Measurements from ENCODE around the gene CCBE1. TPM values are rescaled to one million over a fixed set of nuclear protein-coding genes. Genes with fewer than 3 reads are reported as not detected.

CCBE1 gene
- total RNA-seq, 1 donor from 2014 or later, result 6.4 TPM

DNA sequence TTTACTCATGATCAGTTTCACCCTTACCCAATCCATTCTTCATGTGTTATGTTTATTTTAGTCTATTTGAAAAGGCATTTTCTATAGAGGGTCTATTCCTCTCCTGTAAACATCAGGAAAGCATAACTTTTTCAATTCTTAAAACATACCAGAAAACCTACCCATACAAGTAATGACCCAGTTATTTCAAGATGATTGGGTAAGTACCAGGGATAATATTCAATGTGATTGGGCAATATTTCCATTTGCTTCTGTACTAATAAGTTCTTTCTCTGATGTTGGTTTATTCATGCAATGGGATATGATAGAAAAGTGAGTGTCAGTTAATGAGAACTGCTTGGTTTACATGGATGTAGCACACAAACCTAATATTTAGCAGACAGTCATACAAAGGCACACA, 87.6 kb downstream of the CCBE1 start:
- H3K4me3 ChIP-seq, result no peak overlapping the region
- no peak overlapping the region for H3K27ac ChIP-seq
- no peaks in the 10 kb centered on the region for H3K9me3 Mint-ChIP-seq
- H4K20me1 ChIP-seq (ENCODE audit: low read depth), result no peaks in the 10 kb centered on the region
- H3K36me3 ChIP-seq, result no peaks in the 10 kb centered on the region
- H3K9me3 ChIP-seq (ENCODE audit: low read depth), result no peaks in the 10 kb centered on the region
- H3K79me2 ChIP-seq (ENCODE audit: low read depth), result no peaks in the 10 kb centered on the region
- H3K27me3 Mint-ChIP-seq (ENCODE audit: insufficient read depth, low read depth), result no peaks in the 10 kb centered on the region
- H3K27ac Mint-ChIP-seq, result no peak overlapping the region
- TF ChIP-seq EZH2phosphoT487 (IDR thresholded peaks at IDR 0.05) (no peak), EZH2 (IDR thresholded peaks at IDR 0.05) (no peak), CTCF (IDR thresholded peaks at IDR 0.05) (no peak)
- H3K4me2 ChIP-seq, result no peak overlapping the region
- no peaks in the 10 kb centered on the region for H3K4me1 Mint-ChIP-seq
- H3K4me1 ChIP-seq, result peaks cover 7% of the 10 kb centered on the region
- H3K27me3 ChIP-seq, result no peaks in the 10 kb centered on the region
- no peak overlapping the region for H3K9ac ChIP-seq
- no peak overlapping the region for H2AFZ ChIP-seq (replicated peaks)
- no peak for DNase-seq (ENCODE audit: low spot score)
- no peaks in the 10 kb centered on the region for H3K36me3 Mint-ChIP-seq
- H3F3A ChIP-seq (ENCODE audit: low read depth), result no peaks in the 10 kb centered on the region
- H3K4me3 Mint-ChIP-seq, result no peak overlapping the region

- no peaks in the 10 kb centered on the region for H3K9me3 ChIP-seq (ENCODE audit: low read depth)
- no peak overlapping the region for H3K27ac Mint-ChIP-seq
- no peak overlapping the region for H3K27ac ChIP-seq
- no peaks in the 10 kb centered on the region for H3K27me3 Mint-ChIP-seq (ENCODE audit: insufficient read depth, low read depth)
- no peaks in the 10 kb centered on the region for H3K79me2 ChIP-seq (ENCODE audit: low read depth)
- no peaks in the 10 kb centered on the region for H3K9me3 Mint-ChIP-seq
- no peak for DNase-seq (ENCODE audit: low spot score)
- no peaks in the 10 kb centered on the region for H3K27me3 ChIP-seq
- TF ChIP-seq EZH2 (IDR thresholded peaks at IDR 0.05) (no peak), CTCF (IDR thresholded peaks at IDR 0.05) (no peak), EZH2phosphoT487 (IDR thresholded peaks at IDR 0.05) (no peak)
- H3K36me3 Mint-ChIP-seq, result no peaks in the 10 kb centered on the region
- H2AFZ ChIP-seq (replicated peaks), result no peak overlapping the region
- H4K20me1 ChIP-seq (ENCODE audit: low read depth), result no peaks in the 10 kb centered on the region
- no peak overlapping the region for H3K4me3 ChIP-seq
- peaks cover 3% of the 10 kb centered on the region for H3K4me1 ChIP-seq
- no peak overlapping the region for H3K4me2 ChIP-seq
- no peak overlapping the region for H3K9ac ChIP-seq
- H3K4me1 Mint-ChIP-seq, result no peaks in the 10 kb centered on the region
- no peaks in the 10 kb centered on the region for H3F3A ChIP-seq (ENCODE audit: low read depth)
- no peaks in the 10 kb centered on the region for H3K36me3 ChIP-seq
- H3K4me3 Mint-ChIP-seq, result no peak overlapping the region
These were observed 89.8 kb downstream of the CCBE1 start for GRCh38 chr18:59607471-59607870.

- Histone ChIP-seq H3K27ac (no peak overlapping the region), H3K4me1 (no peaks in the 10 kb centered on the region), H3K9me3 (ENCODE audit: low read depth) (no peaks in the 10 kb centered on the region), H3K79me2 (ENCODE audit: low read depth) (no peaks in the 10 kb centered on the region), H3K27me3 (no peaks in the 10 kb centered on the region), H3K4me2 (no peak overlapping the region), H3K36me3 (no peaks in the 10 kb centered on the region), H3K4me3 (no peak overlapping the region), H3K9ac (no peak overlapping the region), H4K20me1 (ENCODE audit: low read depth) (no peaks in the 10 kb centered on the region), H3F3A (ENCODE audit: low read depth) (no peaks in the 10 kb centered on the region), H2AFZ (replicated peaks) (no peak overlapping the region)
- H3K27ac Mint-ChIP-seq, result no peak overlapping the region
- no peaks in the 10 kb centered on the region for H3K9me3 Mint-ChIP-seq
- no peaks in the 10 kb centered on the region for H3K36me3 Mint-ChIP-seq
- TF ChIP-seq CTCF (IDR thresholded peaks at IDR 0.05) (no peak), EZH2phosphoT487 (IDR thresholded peaks at IDR 0.05) (no peak), EZH2 (IDR thresholded peaks at IDR 0.05) (no peak)
- H3K4me1 Mint-ChIP-seq, result no peaks in the 10 kb centered on the region
- no peak for DNase-seq (ENCODE audit: low spot score)
- H3K27me3 Mint-ChIP-seq (ENCODE audit: insufficient read depth, low read depth), result no peaks in the 10 kb centered on the region
- no peak overlapping the region for H3K4me3 Mint-ChIP-seq
These were observed 90.2 kb downstream of the CCBE1 start for GRCh38 chr18:59607078-59607379.

All from neural progenitor cell (in vitro differentiated cells).